HG02870 (cell line): Measurements from ENCODE around the gene INKA1.
"Not testable (repeated sequence)": the region's sequence is repeated elsewhere in the genome, so short reads cannot be mapped to it uniquely, and the experiment has no call there.

Source experiments
- ATAC-seq: cut with Tn5 transposase; IDR thresholded peaks from one replicate; pipeline ENCODE4 v1.9.1; 2021; ENCODE audit warnings: mild to moderate bottlenecking, moderate library complexity; ENCODE audit not compliant: unreplicated experiment

Gene INKA1

GRCh38 chr3:49802719-49803464 lies at the start of gene INKA1:
Gene INKA1, plus strand, starts transcription at chr3:49803261. Its CDS starts 132 bp downstream, at chr3:49803393.
- ATAC-seq, result peak; percentile 56

DNA sequence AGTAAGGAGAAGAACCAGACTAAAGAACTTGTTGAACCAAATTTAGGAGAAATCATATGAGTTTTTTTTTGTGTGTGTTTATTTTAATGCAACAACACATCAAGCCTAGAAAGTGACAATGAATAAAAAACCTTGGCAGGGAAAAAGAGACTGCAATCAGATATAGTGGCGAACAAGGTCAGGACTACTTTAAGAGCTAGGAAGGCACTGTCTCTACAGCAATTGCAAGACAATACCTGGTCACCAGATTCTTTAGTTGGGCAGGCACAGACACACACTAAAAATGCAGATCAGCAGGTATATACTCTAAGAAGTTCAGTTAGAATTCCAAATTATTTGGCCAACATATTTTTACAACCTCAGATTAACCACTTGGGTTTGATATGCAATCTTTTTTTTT lies 48.5 kb upstream of the INKA1 start:
- ATAC-seq, result no peak

DNA sequence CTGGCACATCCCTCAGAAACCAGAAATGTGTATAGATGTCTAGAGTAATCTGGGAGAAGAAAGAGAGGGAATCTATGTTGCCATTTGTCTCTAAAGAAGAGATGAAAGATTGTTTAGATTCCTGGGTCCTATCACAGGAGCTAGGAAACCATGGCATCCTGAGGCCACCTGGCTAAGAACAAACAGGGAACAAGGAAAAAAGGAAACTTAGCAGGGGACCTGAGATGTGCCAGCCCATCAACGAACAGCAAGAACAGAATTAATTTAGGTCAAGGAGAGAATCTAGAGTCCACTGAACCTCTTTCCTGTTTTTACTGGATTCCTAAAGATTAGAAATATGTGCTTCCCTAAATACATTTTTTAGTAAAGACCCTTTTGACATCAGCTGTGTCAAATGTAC lies 47.0 kb upstream of the INKA1 start:
- ATAC-seq, result no peak

DNA sequence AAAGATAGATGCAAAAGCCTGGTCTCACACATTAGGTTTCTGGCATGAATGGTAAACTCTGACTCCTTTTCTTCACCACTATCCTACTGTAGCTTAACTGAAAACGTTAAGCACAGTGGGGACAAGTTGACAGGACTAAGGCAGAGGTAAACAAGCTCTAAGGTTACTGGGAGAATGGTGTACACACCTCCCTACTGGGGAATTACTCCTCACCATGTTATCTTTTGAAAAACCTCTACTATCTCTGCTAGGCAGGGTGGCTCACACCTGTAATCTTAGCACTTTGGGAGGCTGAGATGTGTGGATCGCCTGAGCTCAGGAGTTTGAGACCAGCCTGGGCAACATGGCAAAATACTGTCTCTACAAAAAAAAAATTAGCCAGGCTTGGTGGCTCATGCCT lies 45.9 kb upstream of the INKA1 start:
- ATAC-seq, result no peak

DNA sequence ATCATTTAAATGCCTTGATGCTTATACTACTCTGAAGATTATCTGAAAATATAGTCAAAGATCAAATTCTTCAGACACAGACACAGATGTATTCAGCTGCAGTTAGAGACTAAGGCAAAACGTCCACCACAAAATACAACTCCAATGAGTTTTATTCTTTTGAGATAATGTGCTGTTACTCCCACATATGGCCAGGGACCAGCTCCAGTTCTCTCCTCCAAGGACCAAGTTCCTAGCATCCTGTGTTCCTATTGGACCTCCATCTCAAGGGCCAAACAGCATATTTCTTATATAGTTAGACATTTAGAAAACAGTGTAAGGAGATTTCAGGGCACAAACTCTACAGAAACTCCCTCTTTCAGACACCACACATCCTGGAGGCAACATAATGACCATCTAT lies 43.8 kb upstream of the INKA1 start:
- ATAC-seq, result no peak

GRCh38 chr3:49761661-49762060 lies 41.4 kb upstream of the INKA1 start:
- no peak for ATAC-seq

GRCh38 chr3:49763981-49764380 lies 39.1 kb upstream of the INKA1 start:
- ATAC-seq, result no peak

DNA sequence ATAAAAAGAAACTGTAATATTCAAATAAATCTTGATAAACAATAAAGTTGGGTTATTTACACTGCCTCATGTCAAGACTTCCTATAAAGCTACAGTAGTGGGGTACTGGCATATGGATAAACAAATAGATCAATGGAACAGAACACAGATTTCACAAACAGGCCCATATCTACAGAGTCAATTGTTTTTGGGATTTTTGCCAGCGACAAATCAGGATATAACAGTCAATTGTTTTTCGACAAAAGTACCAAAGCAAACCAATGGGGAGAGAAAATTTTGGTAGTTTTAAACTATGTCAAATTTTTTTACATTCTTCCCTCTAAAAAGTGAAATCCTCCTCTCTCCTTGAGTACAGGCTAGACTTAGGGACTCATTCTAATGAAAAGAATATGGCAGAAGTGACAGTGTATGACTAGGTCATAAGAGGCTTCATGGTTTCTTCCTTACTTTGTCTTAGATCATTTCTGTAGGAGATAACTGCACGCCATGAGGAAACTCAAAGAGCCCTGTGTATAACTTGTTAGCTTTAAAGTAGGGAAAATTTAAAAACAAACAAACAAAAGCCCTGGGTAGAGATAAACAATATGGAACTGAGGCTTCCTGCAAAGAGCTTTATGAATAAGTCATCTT lies 33.7 kb upstream of the INKA1 start:
- no peak for ATAC-seq

- ATAC-seq, result no peak
Observed at GRCh38 chr3:49769926-49770325, 33.1 kb upstream of the INKA1 start.

DNA sequence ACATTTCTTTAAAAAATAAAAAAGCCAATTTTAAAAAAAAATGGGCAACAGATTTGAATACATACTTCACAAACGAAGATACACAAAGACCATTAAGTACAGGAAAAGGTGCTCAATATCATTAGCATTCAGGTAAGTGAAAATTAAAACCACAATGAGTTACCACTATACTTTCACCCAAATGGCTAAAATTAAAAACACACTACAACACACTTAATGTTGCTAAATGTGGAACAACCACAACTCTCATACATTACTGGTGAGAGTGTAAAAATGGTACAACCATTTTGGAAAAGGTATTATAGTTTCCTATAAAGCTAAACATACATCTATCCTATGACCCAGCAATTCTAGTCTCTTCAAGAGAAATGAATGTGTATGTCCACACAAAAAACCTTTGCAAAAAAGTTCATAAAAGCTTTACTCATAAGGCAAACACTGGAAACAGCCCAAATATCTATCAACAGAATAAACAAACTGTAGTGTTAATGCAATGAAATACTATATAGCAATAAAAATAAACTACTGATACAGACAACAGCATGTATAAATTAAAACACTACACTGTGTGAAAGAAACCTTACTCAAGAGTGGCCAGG lies 31.6 kb upstream of the INKA1 start:
- no peak for ATAC-seq

- no peak for ATAC-seq
Observed at GRCh38 chr3:49772703-49773102, 30.4 kb upstream of the INKA1 start.

DNA sequence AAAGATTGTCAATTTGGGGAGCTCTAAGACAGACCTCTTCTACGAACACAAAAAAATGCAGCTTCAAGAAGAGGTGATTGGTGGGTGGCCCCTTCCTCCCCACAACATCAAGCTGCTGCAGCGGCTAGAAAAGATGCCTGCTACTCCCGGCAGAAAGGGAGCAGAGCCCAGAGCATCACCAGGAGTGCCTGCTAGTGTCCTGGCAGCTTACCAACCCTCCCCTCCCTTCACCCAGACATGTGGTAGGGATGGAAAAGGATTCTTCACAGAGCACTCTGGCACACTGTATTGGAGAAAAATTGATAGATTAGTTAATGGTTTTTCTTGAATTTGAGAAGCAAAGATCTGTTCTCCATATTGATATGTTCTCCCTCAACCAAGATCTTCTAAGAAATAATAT lies 27.5 kb upstream of the INKA1 start:
- no peak for ATAC-seq

GRCh38 chr3:49776101-49776500 lies 27.0 kb upstream of the INKA1 start:
- not testable (repeated sequence) for ATAC-seq

- no peak for ATAC-seq
Observed at GRCh38 chr3:49779358-49780079, 23.5 kb upstream of the INKA1 start.

DNA sequence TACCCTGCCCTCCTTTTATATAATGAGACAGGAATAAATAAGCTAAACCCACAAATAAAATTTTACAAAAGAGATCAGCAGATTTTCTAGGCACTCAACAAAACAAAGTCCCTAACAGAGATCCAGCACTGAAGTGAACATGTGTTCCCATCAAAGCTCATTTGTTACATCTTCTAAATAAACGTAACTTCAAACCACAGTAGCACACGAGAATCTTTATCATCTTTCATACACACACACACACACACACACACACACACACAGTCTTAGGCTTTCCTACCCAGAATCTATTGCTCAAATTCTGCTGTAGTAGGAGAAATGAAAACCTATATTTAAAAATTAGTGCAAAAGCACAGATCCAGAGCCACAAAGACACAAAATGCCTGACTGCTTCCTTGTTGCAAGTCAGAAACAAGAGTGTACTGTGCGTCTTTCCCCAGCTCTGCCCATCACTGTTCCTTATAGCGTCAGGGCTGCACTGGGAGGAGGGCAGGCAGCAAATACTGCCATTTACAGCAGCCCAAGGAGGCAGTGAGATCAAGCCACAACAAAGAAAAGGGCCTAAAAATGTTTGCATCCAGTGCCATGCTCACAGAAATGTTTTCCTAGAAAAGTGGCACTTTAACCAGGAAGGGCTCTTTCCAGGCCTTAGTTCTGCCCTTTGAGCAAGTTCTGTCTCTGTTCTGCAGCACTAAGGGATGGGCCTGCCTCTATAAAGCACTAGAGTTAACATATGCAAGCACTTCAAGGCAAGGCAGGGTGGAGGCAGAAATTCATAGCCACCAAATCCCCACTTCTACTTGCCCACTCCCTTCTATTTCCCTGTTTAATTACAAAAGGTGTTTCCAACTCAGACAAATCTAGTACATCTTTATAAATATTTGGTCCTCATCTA lies 22.7 kb upstream of the INKA1 start:
- ATAC-seq, result no peak

DNA sequence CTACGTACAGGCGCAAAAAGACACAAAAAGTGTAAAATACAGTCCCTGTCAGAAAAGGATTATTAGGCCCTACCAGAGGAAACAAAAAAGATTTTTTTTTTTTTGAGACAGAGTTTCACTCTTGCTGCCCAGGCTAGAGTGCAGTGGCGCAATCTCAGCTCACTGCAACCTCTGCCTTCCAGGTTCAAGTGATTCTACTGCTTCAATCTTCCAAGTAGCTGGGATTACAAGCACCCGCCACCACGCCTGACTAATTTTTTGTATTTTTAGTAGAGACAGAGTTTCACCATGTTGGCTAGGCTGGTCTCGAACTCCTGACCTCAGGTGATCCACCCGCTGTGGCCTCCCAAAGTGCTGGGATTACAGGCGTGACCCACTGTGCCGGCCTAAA lies 22.1 kb upstream of the INKA1 start:
- ATAC-seq, result not testable (repeated sequence)

DNA sequence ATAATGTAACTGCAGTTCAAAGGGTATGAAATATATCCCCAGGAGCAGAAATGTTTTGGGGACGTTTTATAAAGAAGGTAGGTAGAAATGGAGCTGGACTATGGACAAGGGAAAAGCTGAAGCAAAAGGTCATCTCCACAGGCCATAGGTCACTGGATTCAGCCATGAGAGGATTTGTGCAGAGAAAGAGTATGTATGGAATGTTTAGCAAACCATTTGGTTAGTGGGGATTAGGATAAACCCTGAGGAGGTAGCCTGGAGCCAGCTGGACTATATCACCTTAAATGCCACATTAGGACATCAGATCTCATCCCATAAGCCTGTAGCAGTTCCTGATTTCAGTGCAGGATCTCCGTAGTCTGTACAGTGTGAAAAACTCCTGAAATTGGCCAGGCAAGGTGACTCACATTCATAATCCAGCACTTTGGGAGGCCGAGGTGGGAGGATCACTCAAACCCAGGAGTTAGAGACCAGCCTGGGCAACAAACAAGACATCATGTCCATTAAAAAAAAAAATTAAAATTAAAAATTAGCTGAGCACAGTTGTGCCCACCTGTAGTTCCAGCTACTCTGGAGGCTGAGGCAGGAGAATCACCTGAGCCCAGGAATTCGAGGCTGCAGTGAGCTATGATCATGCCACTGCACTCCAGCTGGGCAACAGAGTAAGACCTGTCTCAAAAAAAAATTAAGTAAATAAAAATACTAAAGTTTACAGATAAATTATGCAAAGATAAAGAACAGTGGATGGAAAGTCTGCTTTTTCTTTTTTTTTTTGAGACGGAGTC lies 21.5 kb upstream of the INKA1 start:
- ATAC-seq, result no peak

DNA sequence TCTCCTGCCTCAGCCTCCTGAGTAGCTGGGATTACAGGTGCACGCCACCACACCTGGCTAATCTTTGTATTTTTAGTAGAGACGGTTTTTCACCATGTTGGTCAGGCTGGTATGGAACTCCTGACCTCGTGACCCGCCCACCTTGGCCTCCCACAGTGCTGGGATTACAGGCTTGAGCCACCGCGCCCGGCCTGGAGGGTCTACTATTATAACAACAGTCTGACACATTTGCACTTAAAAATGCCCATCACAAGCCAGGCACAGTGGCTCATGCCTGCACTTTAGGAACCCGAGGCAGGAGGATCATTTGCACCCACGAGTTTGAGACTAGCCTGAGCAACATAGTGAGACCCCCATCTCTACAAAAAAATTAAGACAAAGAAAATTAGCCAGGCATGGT lies 20.8 kb upstream of the INKA1 start:
- ATAC-seq, result not testable (repeated sequence)

- ATAC-seq, result peak; percentile 29
Observed at GRCh38 chr3:49785565-49786356, 17.3 kb upstream of the INKA1 start.
